ENCODE measurements around the gene ADM.

The ADM gene

GRCh38 chr11:10267821-10268220, 37.1 kb upstream of the ADM start:
- TF ChIP-seq ZFX (IDR thresholded peaks at IDR 0.05; ENCODE audit: borderline replicate concordance) = no peak
- TF ChIP-seq CTCF (IDR thresholded peaks at IDR 0.05) = no peak
- H3K27ac ChIP-seq = no peak overlapping the region

GRCh38 chr11:10268746-10269488, 36.0 kb upstream of the ADM start:
- TF ChIP-seq CTCF (IDR thresholded peaks at IDR 0.05) (no peak), ZFX (IDR thresholded peaks at IDR 0.05; ENCODE audit: borderline replicate concordance) (no peak)
- H3K27ac ChIP-seq = no peak overlapping the region

GRCh38 chr11:10272132-10272531, 32.7 kb upstream of the ADM start:
- H3K27ac ChIP-seq = no peak overlapping the region
- TF ChIP-seq CTCF (IDR thresholded peaks at IDR 0.05) (no peak), ZFX (IDR thresholded peaks at IDR 0.05; ENCODE audit: borderline replicate concordance) (no peak)

GRCh38 chr11:10273738-10274137, 31.1 kb upstream of the ADM start:
- no peak overlapping the region for H3K27ac ChIP-seq
- TF ChIP-seq CTCF (IDR thresholded peaks at IDR 0.05) (no peak), ZFX (IDR thresholded peaks at IDR 0.05; ENCODE audit: borderline replicate concordance) (no peak)

GRCh38 chr11:10274726-10275125, 30.1 kb upstream of the ADM start:
- TF ChIP-seq ZFX (IDR thresholded peaks at IDR 0.05; ENCODE audit: borderline replicate concordance) (no peak), CTCF (IDR thresholded peaks at IDR 0.05) (no peak)
- H3K27ac ChIP-seq = no peak overlapping the region

GRCh38 chr11:10275714-10276113, 29.2 kb upstream of the ADM start:
- H3K27ac ChIP-seq = no peak overlapping the region
- TF ChIP-seq CTCF (IDR thresholded peaks at IDR 0.05) (no peak), ZFX (IDR thresholded peaks at IDR 0.05; ENCODE audit: borderline replicate concordance) (no peak)

GRCh38 chr11:10282117-10282516, 22.8 kb upstream of the ADM start:
- H3K27ac ChIP-seq = no peak overlapping the region
- no peak for TF ChIP-seq CTCF (IDR thresholded peaks at IDR 0.05)
